CD4-positive, alpha-beta T cell treated with Interleukin-17A for 1 hour (primary cell): ENCODE data around the gene CCDC178.

Experiments
- DNase-seq: peaks from one replicate; pipeline ENCODE4 v3.0.0-alpha.2; 2020

Gene CCDC178

DNA sequence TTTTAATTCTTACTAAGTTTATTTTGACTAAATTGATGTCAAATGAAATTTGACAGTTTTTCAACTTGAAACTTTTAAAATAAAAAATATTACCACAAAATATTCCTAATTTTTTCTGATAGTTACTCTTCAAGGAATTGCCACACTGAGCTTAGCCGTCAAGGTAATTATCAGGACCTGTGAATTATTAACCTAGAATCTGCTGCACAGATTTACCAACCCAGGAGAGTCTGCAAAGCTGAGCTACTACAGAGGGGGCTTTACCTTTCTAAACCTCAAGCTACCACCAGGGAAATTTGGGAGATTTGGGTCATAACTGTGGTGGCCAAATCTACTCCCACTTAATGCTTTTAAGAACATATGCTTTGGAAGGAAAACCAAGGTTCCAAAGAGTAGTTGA, 324.6 kb downstream of the CCDC178 start:
- no peak for DNase-seq

- DNase-seq, result no peak
These were observed 325.0 kb downstream of the CCDC178 start for GRCh38 chr18:33115476-33115875.

GRCh38 chr18:33114749-33115148, 325.8 kb downstream of the CCDC178 start:
- no peak for DNase-seq

GRCh38 chr18:33113416-33113815, 327.1 kb downstream of the CCDC178 start:
- no peak for DNase-seq

DNA sequence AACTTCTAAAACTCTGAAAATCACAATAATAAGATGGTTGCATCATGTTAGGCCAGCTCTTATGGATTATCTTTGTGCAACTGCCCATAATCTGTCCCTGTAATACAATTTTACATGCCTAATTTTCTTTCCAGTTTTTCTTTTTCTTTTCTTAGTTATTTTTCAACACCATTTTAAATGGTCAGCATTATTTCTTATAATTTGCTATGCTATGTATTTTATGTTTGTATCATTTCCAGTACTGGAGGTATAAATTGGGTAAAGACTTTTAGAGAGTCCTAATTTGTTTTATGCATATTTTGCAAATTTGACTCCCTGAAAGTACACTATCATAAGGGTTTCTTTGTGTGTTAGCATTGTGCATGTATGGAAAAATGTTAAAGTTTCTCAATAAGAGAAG, 333.0 kb downstream of the CCDC178 start:
- DNase-seq, result no peak

GRCh38 chr18:33101316-33101715, 339.2 kb downstream of the CCDC178 start:
- DNase-seq, result no peak

DNA sequence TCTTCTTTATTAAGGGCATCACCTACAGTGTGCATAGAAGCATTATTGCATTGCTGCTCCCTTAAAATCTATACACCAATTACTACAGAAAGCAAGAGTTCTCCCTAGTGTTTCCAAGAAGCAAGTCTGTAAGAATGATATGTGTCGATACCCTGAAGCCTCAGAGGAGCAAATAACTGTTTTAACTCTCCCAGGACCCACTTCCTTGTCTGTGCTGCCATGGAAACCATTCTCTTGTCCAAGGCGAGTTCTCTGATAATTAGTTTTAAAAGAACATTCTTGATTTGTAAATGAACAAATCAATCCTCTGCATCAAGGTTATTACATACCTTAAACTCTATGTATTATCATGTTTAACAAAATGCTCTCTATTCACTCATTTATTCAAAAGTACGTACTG, 340.9 kb downstream of the CCDC178 start:
- no peak for DNase-seq

DNA sequence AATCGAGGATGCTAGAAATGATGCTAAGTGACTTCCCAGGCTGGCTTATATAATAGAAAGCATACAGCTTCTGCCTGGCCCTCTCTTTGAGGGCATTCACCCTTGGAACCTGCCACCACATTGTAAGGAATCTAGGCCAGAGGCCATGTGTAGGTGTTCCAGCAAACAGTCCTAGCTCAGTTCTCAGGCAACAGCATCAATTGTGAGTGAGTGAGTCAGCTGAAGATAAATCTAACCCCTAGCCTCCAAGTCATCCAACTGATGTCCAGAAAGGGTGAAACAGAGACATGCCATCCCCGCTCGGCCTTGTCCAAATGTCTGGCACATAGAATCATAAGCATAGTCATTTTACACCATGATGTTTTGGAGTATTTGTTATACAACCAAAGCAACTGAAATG, 343.4 kb downstream of the CCDC178 start:
- no peak for DNase-seq

- DNase-seq, result no peak
These were observed 350.1 kb downstream of the CCDC178 start for GRCh38 chr18:33090461-33090860.

DNA sequence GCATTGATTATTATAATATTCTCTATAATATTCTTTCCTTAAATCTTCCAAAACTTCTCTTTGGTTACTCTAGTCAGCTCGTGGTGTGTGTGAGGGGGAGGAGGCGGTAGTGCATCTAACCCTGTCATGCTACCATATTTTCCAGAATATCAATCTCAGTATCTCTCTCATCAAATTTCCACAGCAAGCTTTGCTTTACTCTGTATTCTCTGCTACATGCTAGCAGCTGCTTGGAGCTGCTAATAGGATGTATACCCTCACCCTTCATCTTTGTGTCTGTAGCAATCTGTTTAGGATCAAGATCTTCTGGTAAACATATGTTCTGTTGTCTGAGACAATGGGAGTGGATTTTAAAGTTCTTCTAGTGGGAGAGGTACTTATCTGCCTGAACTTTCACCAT, 363.9 kb downstream of the CCDC178 start:
- DNase-seq, result no peak

GRCh38 chr18:33074125-33074524, 366.4 kb downstream of the CCDC178 start:
- DNase-seq, result no peak

- DNase-seq, result no peak
These were observed 377.6 kb downstream of the CCDC178 start for GRCh38 chr18:33062834-33063364.

DNA sequence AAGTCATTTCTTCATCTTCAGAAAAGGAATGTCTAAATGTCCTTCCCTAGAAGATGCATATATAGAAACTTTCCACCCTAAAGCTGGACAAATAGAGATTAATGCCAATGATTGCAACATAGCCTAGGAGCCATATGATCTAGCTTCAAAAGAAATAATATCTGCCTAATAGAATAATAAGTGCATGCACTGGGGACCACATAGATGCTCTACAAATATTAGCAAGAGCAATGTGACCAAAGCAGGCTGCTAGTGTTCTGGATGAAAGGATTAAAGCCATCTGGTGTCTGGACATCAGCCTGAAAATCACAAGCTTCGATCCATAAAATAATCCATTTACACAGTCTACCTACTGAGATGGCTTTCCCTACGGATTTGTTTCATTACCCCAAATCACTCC, 387.6 kb downstream of the CCDC178 start:
- DNase-seq, result no peak

GRCh38 chr18:33051407-33051806, 389.1 kb downstream of the CCDC178 start:
- DNase-seq, result no peak

DNA sequence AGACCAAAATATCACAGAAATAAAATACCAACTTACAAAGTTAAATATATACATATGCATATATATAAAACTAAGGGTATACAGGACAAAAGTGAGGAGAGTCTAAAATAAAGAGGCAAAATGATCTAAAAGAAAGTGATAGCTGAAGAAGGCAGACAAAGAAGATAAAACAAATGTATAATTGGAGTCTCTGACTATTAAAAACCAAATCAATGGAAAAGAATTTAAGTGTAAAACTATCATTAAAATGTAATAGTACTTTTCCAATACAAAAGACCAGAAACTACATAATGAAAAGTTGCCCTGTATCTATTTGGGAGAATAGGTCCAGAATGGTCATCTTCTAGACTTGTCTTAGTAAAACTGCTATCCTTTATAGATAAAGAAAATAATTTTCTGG, 400.3 kb downstream of the CCDC178 start:
- DNase-seq, result no peak

- DNase-seq, result no peak
These were observed 405.6 kb downstream of the CCDC178 start for GRCh38 chr18:33034945-33035344.

DNA sequence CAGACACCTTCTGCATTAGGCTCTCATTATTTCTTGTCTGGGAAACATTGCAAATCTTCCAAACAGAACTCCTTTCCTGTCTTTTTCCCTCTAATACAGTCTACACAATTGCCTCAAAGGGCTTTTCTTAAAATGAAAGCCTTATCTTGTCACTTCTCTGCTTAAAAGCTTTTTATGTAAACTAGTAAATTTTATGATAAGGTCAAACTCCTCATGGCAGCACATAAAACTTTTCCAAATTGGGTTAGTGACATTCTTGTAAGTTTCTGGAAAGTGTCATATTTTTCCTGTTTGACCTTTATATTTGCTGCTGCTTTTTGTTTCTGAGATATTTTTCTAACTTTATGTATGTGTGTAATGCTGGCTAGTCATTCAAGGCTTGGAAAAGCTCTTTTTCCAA, 406.3 kb downstream of the CCDC178 start:
- no peak for DNase-seq

GRCh38 chr18:33022370-33022769, 418.2 kb downstream of the CCDC178 start:
- no peak for DNase-seq

DNA sequence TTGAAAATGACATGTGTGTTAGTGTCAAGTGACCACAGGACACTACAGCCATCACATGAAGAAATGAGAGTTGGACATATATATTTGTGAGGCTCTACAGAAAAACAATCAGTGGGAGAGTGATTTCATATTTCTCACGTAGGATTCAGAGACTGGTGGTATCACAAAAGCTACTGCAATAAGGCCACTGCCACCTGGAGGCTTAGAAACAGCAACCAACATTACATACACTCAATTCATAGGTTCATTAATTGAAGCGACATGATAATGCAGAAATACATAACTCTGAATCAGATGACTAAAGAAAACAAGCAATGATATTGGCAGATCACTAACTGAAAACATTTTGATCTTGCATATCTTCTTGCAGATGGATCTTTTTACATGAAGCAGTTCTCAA, 419.6 kb downstream of the CCDC178 start:
- no peak for DNase-seq

GRCh38 chr18:33014060-33014796, 426.3 kb downstream of the CCDC178 start:
- DNase-seq, result no peak

- DNase-seq, result no peak
These were observed 430.4 kb downstream of the CCDC178 start for GRCh38 chr18:33010149-33010548.

- no peak for DNase-seq
These were observed 441.6 kb downstream of the CCDC178 start for GRCh38 chr18:32998921-32999320.

DNA sequence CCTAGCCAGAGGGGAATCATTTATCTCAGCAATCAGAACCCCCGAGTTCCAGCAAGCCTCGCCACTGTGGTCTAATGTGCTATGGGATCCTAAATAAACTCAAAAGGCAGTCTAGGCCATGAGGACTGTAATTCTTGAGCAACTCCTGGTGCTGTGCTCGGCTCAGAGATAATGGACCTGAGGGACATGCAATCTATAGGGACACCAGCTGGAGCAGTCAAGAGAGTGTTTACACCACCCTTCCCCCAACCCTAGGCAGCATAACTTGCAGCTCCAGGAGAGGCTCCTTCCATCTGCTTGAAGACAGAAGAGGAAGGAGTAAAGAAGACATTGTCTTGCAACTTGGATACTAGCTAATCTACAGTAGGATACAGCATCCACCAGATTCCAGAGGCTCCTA, 442.2 kb downstream of the CCDC178 start:
- no peak for DNase-seq

DNA sequence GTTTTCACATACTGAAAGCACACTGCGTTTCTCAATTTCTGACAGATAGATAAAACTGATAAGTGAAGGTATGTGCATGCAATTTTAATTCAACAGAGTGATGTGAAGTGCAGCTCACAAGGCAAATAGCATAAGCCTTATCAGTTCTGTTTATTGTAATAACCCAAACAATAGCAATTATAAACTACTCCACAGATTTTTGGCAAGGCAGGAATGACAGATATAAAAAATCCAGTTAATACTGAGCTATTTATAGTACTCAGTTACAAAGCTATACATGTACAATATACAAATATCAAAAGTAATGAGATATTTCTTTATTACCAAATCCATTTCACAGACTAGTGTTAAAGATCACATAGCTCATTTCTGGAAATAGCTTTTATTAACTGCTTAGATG, 456.8 kb downstream of the CCDC178 start:
- DNase-seq, result no peak

- no peak for DNase-seq
These were observed 459.6 kb downstream of the CCDC178 start for GRCh38 chr18:32980896-32981295.
